K562 (cell line): ENCODE results near the gene CZIB. TPM values are rescaled to one million over a fixed set of nuclear protein-coding genes. Genes with fewer than 3 reads are reported as not detected.

Source experiments
- CBFA2T2 ChIP-seq: fragments of 450-650 bp; conservative IDR thresholded peaks from 2 replicates; pipeline ENCODE4 v1.6.1; 2017; ENCODE audit warnings: mild to moderate bottlenecking
- CSDE1 ChIP-seq, 2 experiments: fragments of 450-650 bp; IDR thresholded peaks; 2 replicates each; pipeline ENCODE4 v1.6.1; 2016; ENCODE audit warnings: mild to moderate bottlenecking in 1 of 2
- EGR1 ChIP-seq: fragments of 450-650 bp; conservative IDR thresholded peaks from 2 replicates; pipeline ENCODE4 v1.6.1; 2017; ENCODE audit warnings: mild to moderate bottlenecking
- LEF1 ChIP-seq: fragments of 450-650 bp; IDR thresholded peaks from 2 replicates; pipeline ENCODE4 v1.6.1; 2016; ENCODE audit warnings: mild to moderate bottlenecking
- MTA1 ChIP-seq: fragments of 450-650 bp; IDR thresholded peaks from 2 replicates; pipeline ENCODE4 v1.6.1; 2017; ENCODE audit warnings: borderline replicate concordance
- NCOR1 ChIP-seq: fragments of 450-650 bp; IDR thresholded peaks from 2 replicates; pipeline ENCODE4 v1.6.1; 2016; ENCODE audit warnings: mild to moderate bottlenecking, moderate library complexity
- OTX1 ChIP-seq: fragments of 450-650 bp; formaldehyde crosslinking; IDR thresholded peaks from 2 replicates; pipeline ENCODE4 v1.4.0; 2022; ENCODE audit warnings: mild to moderate bottlenecking
- PATZ1 ChIP-seq: fragments of 250-450 bp; sonication (Bioruptor Pico); IDR thresholded peaks from 2 replicates; pipeline ENCODE4 v1.5.0; 2020; ENCODE audit warnings: mild to moderate bottlenecking, borderline replicate concordance
- PPARD ChIP-seq: fragments of 250-450 bp; sonication (Bioruptor Pico); IDR thresholded peaks from 2 replicates; pipeline ENCODE4 v1.8.0; 2022; ENCODE audit warnings: inconsistent platforms, mild to moderate bottlenecking, moderate library complexity
- RCOR1 ChIP-seq, 2 experiments: IDR thresholded peaks; 2 replicates each; pipeline ENCODE4 v1.6.1; 2012; ENCODE audit warnings: low read depth in 2 of 2, low read length in 2 of 2, borderline replicate concordance in 1 of 2, improper control_type of control experiment in 1 of 2
- THAP12 ChIP-seq: fragments of 250-450 bp; sonication (Bioruptor Pico); IDR thresholded peaks from 2 replicates; pipeline ENCODE4 v1.9.0; 2021; ENCODE audit warnings: mild to moderate bottlenecking, inconsistent platforms
- ZBTB1 ChIP-seq: sonication (generic); formaldehyde crosslinking; IDR thresholded peaks from 2 replicates; pipeline ENCODE4 v1.8.1; 2023; ENCODE audit warnings: missing genetic modification reagents, low read depth, mild to moderate bottlenecking, borderline replicate concordance
- ZBTB49 ChIP-seq: sonication (generic); formaldehyde crosslinking; IDR thresholded peaks from 2 replicates; pipeline ENCODE4 v1.8.0; 2022; ENCODE audit warnings: missing genetic modification reagents, mild to moderate bottlenecking, borderline replicate concordance
- ZNF232 ChIP-seq: sonication (generic); formaldehyde crosslinking; IDR thresholded peaks from 2 replicates; pipeline ENCODE4 v1.8.0; 2022; ENCODE audit warnings: mild to moderate bottlenecking, missing genetic modification reagents
- ZNF766 ChIP-seq: fragments of 200-800 bp; sonication (Bioruptor generic); conservative IDR thresholded peaks from 2 replicates; pipeline ENCODE4 v1.6.1; 2016; ENCODE audit warnings: missing genetic modification characterization, missing compliant biosample characterization
- polyA plus RNA-seq, 8 experiments: library from polyadenylated mRNA; depleted of rRNA in 4 of 8; stranded (reverse) in 5 of 8; unstranded in 3 of 8; fragments of >200 nt; fragmentation: Nextera tagmentation in 2 of 8; fragmentation: Illumina TruSeq in 1 of 8; extraction: Ambion mirVana in 2 of 8; extraction: Trizol in 1 of 8; gene quantifications; 2 replicates each; pipeline versions ENCODE4 v1.2.1 to v1.2.3, GENCODE V29; 2011 to 2014; ENCODE audit warnings: inconsistent platforms in 1 of 8, missing spikeins in 1 of 8
- total RNA-seq, 7 experiments: library from RNA; depleted of rRNA in 6 of 7; stranded (reverse); fragments of >200 nt in 6 of 7; fragmentation: Illumina TruSeq in 2 of 7; extraction: Trizol in 2 of 7; gene quantifications; 2 replicates each; pipeline versions ENCODE4 v1.2.1 to v1.2.3, GENCODE V29; 2011 to 2021; ENCODE audit warnings: low replicate concordance in 1 of 7
- TF ChIP-seq, protein P1 (sequence below): sonication (generic); formaldehyde crosslinking; IDR thresholded peaks from 2 replicates; pipeline ENCODE4 v1.4.0; 2020; ENCODE audit warnings: mild to moderate bottlenecking, missing genetic modification reagents

Gene CZIB
- total and polyA plus RNA-seq, 9 of the 15 experiments (the other 6 are each of a cell fraction or from before 2014, with no cell fraction given), result 52.6 to 111 (median 80.0) TPM

DNA sequence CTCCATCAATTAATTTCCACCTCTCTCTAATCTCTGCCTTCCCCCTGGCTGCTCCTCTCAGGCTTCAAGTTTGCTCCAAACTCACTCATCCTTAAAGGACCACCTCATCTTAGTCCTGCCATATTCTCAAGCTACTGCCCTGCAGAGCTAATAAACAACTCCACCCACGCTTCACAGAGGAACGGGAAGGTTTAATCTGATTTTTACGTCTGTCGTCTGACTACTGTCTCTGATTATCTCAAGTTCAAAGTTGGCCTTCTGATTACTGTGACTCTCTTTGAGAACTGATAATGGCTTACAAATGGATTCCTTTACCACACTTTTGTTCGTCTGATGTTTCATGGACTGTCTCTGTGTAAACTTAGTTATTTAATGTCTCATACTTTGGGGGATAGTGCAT is 31.4 kb downstream of the CZIB start (continued):
- no peak for TF ChIP-seq PATZ1
- TF ChIP-seq MTA1, result no peak
- peak; percentile 86 for TF ChIP-seq EGR1
- peak; percentile 67; the same call in 1 of the 2 replicates for TF ChIP-seq ZNF766 (CRISPR knock-in tag)
- TF ChIP-seq ZBTB1 (CRISPR knock-in tag), result no peak
- TF ChIP-seq NCOR1, result 0 out of 2 replicates have a peak, but pooled peaks have one; percentile 41
- peak; percentile 39 for TF ChIP-seq CBFA2T2
- TF ChIP-seq, protein P1, sequence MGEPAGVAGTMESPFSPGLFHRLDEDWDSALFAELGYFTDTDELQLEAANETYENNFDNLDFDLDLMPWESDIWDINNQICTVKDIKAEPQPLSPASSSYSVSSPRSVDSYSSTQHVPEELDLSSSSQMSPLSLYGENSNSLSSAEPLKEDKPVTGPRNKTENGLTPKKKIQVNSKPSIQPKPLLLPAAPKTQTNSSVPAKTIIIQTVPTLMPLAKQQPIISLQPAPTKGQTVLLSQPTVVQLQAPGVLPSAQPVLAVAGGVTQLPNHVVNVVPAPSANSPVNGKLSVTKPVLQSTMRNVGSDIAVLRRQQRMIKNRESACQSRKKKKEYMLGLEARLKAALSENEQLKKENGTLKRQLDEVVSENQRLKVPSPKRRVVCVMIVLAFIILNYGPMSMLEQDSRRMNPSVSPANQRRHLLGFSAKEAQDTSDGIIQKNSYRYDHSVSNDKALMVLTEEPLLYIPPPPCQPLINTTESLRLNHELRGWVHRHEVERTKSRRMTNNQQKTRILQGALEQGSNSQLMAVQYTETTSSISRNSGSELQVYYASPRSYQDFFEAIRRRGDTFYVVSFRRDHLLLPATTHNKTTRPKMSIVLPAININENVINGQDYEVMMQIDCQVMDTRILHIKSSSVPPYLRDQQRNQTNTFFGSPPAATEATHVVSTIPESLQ (CRISPR knock-in tag), result no peak
- TF ChIP-seq RCOR1 (IDR thresholded peaks at IDR 0.05; ENCODE audit: borderline replicate concordance in 1 of 2, low read depth in 2 of 2, low read length in 2 of 2), result peak in 1 of 2 experiments; percentile 63; a peak in 1 of 4 replicates
- peak; percentile 21; the same call in 1 of the 2 replicates for TF ChIP-seq OTX1 (CRISPR knock-in tag)
- TF ChIP-seq ZBTB49, result no peak
- TF ChIP-seq THAP12, result no peak
- TF ChIP-seq CSDE1 (IDR thresholded peaks at IDR 0.05), result no peak
- no peak for TF ChIP-seq ZNF232 (CRISPR knock-in tag)
- no peak for TF ChIP-seq PPARD
- TF ChIP-seq LEF1, result peak; percentile 50; the same call in 1 of the 2 replicates
